ENCODE measurements around the gene TRMT5. TPM values are rescaled to one million over a fixed set of nuclear protein-coding genes. Genes with fewer than 3 reads are reported as not detected.
A peak's percentile ranks its signal among the peaks of the same experiment; 100 is the strongest.

Gene TRMT5
- total RNA-seq, 2 donors from 2014 or later, result 7.8 to 13.8 TPM

GRCh38 chr14:61003571-61003970 is 22.7 kb upstream of the TRMT5 start:
- Histone ChIP-seq H3K27ac (no peak overlapping the region), H3K27me3 (no peaks in the 10 kb centered on the region), H3K9me3 (no peaks in the 10 kb centered on the region), H3K36me3 (replicated peaks in 1 of 2; ENCODE audit: insufficient read depth in 1 of 2, low read depth in 2 of 2) (no peaks in the 10 kb centered on the region), H3K4me1 (no peaks in the 10 kb centered on the region), H3K4me3 (no peak overlapping the region)
- DNase-seq (no peak), ATAC-seq (no peak)
- TF ChIP-seq CTCF (IDR thresholded peaks at IDR 0.05) (no peak), POLR2A (IDR thresholded peaks at IDR 0.05) (no peak)
- 91 to 93% methylated on average over 1 of the region's 1 CpG for WGBS, 2 donors
- intact Hi-C loops (cut with DNase I), result no loop called here

GRCh38 chr14:60999536-60999935 is 18.7 kb upstream of the TRMT5 start:
- no peak for TF ChIP-seq CTCF (IDR thresholded peaks at IDR 0.05)
- TF ChIP-seq POLR2A (IDR thresholded peaks at IDR 0.05), result no peak
- Histone ChIP-seq H3K4me1 (no peaks in the 10 kb centered on the region), H3K27me3 (no peaks in the 10 kb centered on the region), H3K4me3 (no peak overlapping the region), H3K27ac (no peak overlapping the region), H3K9me3 (no peaks in the 10 kb centered on the region), H3K36me3 (replicated peaks in 1 of 2; ENCODE audit: insufficient read depth in 1 of 2, low read depth in 2 of 2) (no peaks in the 10 kb centered on the region)
- ATAC-seq (no peak), DNase-seq (no peak)
- intact Hi-C loops (cut with DNase I), result no loop called here
- 98% methylated on average over 2 of the region's 2 CpGs for WGBS, 2 donors

- 90 to 92% methylated on average over 9 of the region's 9 CpGs for whole genome bisulfite sequencing, 2 donors
- H3K4me3 ChIP-seq, result no peak overlapping the region
- H3K9me3 ChIP-seq, result no peaks in the 10 kb centered on the region
- H3K4me1 ChIP-seq, result no peaks in the 10 kb centered on the region
- DNase-seq (no peak), ATAC-seq (no peak)
- no peak overlapping the region for H3K27ac ChIP-seq
- intact Hi-C loops (cut with DNase I), result no loop called here
- H3K36me3 ChIP-seq (replicated peaks in 1 of 2; ENCODE audit: insufficient read depth in 1 of 2, low read depth in 2 of 2), result no peaks in the 10 kb centered on the region
- no peak for TF ChIP-seq POLR2A (IDR thresholded peaks at IDR 0.05)
- TF ChIP-seq CTCF (IDR thresholded peaks at IDR 0.05), result no peak
- no peaks in the 10 kb centered on the region for H3K27me3 ChIP-seq
Measured at GRCh38 chr14:60998617-60999016, 17.7 kb upstream of the TRMT5 start.

GRCh38 chr14:60989599-60989998 is 8.7 kb upstream of the TRMT5 start:
- Histone ChIP-seq H3K36me3 (replicated peaks in 1 of 2; ENCODE audit: insufficient read depth in 1 of 2, low read depth in 2 of 2) (peaks cover 0 to 2% of the 10 kb centered on the region in 2 donors), H3K27ac (no peak overlapping the region), H3K27me3 (no peaks in the 10 kb centered on the region), H3K4me1 (no peaks in the 10 kb centered on the region), H3K4me3 (no peak overlapping the region), H3K9me3 (no peaks in the 10 kb centered on the region)
- intact Hi-C loops (cut with DNase I), result no loop called here
- 84 to 86% methylated on average over 2 of the region's 2 CpGs for WGBS, 2 donors
- DNase-seq (peak in 1 of 4 donors; percentile 3), ATAC-seq (no peak)
- no peak for TF ChIP-seq POLR2A (IDR thresholded peaks at IDR 0.05)
- no peak for TF ChIP-seq CTCF (IDR thresholded peaks at IDR 0.05)

GRCh38 chr14:60986500-60986899 is 5.6 kb upstream of the TRMT5 start:
- intact Hi-C loops (cut with DNase I), result no loop called here
- H3K27me3 ChIP-seq, result no peaks in the 10 kb centered on the region
- no peaks in the 10 kb centered on the region for H3K9me3 ChIP-seq
- H3K4me3 ChIP-seq, result no peak overlapping the region
- H3K27ac ChIP-seq, result no peak overlapping the region
- TF ChIP-seq POLR2A (IDR thresholded peaks at IDR 0.05) (no peak), CTCF (IDR thresholded peaks at IDR 0.05) (no peak)
- DNase-seq, result no peak
- peaks cover 7% of the 10 kb centered on the region for H3K4me1 ChIP-seq
- peaks cover 0 to 2% of the 10 kb centered on the region in 2 donors for H3K36me3 ChIP-seq (replicated peaks in 1 of 2; ENCODE audit: insufficient read depth in 1 of 2, low read depth in 2 of 2)
- no peak for ATAC-seq
- 91 to 95% methylated on average over 2 of the region's 2 CpGs for WGBS, 2 donors

Data from body of pancreas (tissue), 4 donors.